NCI-H2107 treated with DMSO at 0.1 percent for 48 hours (cell line): ENCODE data around the gene MLPH.

Experiments
- DNase-seq: peaks from one replicate; lab custom pipeline; 2025; ENCODE audit not compliant: unreplicated experiment; lab: John Stamatoyannopoulos, UW

Gene MLPH

GRCh38 chr2:237517163-237517562 is 30.1 kb downstream of the MLPH start:
- DNase-seq, result no peak

DNA sequence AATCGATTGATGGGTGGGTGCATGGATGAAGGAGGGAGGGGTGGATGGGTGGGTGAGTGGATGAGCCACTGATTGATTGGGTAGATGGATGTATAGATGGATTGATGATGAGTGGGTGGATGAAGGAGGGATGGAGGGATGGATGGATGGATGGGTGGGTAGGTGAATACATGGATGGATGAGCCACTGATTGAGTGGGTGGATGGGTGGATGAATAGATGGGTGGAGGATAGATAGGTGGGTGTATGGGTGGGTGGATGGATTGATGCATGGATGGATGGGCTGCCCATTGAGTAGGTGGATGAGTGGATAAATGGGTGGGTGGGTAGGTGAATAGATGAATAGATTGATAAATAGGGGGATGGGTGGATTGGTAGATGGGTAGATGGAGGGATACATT is 30.9 kb downstream of the MLPH start:
- DNase-seq, result no peak

GRCh38 chr2:237519506-237520245 is 32.6 kb downstream of the MLPH start:
- no peak for DNase-seq

DNA sequence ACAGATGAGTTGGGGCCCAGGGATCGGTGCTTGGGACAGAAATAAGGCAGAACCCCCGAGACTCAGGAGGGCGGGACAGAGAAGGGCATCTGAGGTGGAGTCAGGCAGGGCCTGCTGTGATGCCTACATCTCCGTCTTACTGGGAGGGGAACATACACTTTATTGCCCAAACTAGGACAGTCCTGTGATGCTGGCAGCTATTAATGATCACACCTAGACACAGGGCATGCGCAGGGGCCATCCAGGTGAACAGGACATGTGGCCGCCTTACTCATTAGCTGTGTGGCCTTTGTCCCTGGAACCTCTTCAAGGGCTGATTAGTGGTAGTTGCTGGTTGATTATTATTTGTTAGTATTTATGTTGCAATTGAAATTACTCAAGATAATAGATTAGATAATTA is 33.2 kb downstream of the MLPH start:
- DNase-seq, result no peak

DNA sequence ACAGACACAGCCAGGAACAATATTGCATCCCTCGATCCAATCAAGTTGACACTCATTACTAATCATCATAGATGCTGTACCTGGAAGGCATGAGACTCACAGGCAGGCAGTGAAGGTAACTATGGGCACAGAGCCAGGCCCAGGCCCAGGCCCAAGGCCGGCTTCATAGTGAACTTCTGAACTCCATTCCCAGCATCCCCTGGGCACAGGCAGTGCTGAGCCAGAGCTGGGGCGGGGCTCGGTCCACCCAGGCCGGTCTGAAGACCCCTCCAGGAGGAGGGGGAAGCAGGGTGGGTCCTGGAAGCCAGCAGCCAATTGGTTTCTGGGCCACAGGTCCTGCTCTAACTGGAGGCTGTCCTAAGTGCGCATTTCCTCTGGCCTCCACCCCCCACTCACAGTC is 37.6 kb downstream of the MLPH start:
- DNase-seq, result no peak

GRCh38 chr2:237525559-237526157 is 38.6 kb downstream of the MLPH start:
- no peak for DNase-seq

GRCh38 chr2:237527233-237527632 is 40.2 kb downstream of the MLPH start:
- DNase-seq, result no peak

GRCh38 chr2:237527766-237528165 is 40.7 kb downstream of the MLPH start:
- DNase-seq, result no peak

DNA sequence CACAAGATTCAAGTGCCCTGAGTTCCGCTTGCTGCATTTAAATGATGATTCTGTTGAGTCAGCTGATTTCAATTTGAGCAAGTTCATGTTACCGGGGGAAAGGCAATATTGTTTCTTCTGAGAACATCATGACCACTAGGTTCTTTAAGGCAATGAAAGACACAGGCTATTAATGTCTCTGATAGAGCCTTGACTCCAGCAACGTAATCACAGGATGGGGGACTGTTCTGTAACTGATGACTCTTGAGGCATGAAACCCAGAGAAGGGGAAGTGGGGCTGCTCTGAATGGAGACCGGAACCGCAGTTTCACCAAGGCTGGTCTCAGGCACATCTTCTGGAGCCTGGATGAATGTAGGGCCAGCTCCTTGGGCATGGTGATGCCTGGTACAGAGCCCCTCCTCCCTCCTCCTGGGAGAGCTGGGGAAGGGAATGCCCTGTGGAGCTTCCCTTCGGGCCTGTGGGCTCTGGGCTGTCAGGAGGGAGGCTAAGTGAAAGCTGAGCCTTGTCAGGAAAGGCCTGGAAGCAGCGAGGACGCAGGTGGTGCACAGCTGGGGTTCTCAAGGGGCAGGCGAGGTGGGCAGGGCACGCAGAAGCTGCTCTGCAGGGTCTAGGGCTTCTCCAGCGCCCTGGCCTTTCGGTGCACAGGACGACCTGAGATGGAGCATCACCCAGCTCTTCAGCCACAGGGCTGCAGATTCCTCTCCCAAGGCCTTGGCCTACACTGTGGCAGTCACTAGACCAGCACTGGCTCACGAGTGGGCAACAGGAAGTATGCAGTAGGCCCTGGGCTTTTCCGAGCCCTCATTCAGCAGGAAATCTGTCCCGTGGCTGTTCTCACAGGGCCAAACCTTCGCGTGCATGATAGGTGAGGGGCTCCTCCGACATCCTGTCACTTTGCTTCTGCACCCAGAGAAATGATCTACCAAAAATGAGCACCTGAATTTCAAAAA is 42.7 kb downstream of the MLPH start:
- DNase-seq, result no peak

DNA sequence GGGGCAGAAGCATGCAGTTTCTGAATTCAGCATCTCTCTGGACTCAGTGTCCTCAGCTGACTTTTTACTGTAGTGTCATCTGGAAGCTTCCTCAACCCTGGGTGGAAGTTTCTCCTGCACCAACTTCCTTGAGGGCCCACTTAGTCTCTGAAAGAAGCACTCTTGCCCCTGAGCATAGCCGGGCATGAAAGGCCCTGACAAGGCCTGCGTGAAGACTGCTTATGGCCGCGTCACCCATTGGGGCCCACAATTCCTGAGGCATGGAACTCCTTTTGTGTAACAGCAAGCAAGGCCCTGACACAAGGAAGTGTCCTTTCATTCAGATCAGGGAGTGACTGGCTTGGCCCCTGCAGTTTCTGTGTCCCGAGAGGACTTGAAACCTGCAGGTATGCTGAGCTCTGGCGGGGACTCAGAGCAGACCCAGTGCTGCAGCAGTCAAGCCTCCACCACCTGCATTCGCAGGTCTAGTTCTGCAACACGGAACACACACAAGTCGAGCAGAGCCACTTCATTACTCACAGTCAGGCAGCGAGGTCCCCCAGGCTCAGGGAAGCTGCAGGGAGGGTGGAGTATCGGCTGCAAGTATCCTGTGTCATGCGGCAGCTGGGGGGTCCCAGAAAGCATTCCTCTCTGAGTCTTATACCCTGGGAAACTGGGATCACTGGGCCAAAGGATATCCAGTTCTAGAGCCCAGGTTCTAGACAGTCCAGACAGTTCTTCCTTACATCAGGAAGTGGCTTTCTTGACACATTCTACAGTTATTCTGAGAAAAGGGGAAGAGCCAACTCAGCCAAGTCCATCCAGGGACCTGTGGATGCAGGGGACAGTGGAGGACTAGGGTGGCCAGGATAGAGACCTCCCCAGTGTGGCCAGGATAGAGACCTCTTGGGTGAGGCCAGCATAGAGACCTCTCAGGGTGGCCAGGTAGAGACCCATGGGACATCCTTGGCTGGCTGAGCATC is 43.7 kb downstream of the MLPH start:
- no peak for DNase-seq

DNA sequence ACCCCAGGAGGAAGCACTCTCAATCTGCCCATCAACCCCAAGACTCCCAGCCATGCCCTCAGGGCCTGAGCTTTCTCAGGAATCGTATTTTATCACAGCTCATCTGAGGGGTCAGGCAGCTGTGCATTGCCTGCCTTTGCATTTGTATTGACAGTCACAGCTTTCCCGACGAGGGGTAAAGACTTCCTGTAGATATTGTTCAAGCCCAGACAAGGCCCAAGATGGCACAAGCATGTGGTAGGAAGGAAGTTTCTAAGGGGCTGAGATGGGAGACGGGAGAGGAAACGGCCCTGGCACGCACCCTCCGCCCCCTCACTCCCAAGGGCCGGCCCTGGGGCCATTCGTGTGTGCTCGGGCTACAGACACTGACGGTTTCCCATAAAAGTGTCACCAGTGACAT is 45.1 kb downstream of the MLPH start:
- DNase-seq, result no peak

DNA sequence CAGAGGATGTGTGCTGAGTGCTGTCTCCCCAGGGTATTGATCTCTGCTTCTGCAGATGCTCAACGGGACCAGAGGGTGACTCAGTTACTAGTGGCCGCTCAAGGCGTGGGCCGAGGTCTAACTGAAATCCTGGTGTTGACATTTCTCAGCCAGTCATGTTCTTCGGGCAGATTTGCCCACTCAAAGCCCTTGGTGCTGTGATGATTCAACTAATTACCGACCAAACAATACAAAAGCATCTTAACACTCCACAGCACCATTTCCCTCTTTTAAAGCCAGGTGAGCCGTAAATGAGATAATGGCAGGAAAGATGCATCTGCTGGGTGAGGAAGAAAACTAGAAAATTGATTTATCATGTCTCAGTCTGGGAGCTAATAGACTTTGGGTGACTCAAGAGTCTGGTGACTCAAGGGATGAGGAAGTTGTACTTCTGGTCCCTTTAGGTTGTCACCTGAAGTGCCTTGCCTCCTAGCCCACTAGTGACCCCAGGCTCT is 46.7 kb downstream of the MLPH start:
- DNase-seq, result no peak

GRCh38 chr2:237534380-237534779 is 47.3 kb downstream of the MLPH start:
- DNase-seq, result no peak

GRCh38 chr2:237535385-237536082 is 48.5 kb downstream of the MLPH start:
- no peak for DNase-seq

GRCh38 chr2:237536083-237536415 is 49.0 kb downstream of the MLPH start:
- DNase-seq, result no peak

DNA sequence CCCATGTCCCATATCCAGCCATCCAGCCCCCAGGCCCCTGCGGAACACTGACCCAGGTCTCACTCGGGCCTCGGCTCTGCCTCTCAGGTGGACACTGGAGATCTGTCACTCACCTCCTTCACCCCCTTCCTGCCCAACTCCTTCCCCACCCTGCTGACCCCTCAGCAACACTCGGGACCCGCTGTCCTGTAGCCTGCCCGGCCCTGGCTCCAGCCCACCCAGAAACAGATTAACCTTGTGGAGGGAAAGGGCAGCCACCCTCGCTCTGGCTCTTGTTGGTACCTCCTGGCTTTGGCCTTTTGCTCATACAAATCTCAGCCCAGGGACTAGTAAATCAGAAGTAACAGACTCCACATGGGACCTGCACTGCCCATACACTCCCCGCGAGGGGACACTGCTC is 49.6 kb downstream of the MLPH start:
- DNase-seq, result no peak

GRCh38 chr2:237538001-237538720 is 51.1 kb downstream of the MLPH start:
- no peak for DNase-seq

DNA sequence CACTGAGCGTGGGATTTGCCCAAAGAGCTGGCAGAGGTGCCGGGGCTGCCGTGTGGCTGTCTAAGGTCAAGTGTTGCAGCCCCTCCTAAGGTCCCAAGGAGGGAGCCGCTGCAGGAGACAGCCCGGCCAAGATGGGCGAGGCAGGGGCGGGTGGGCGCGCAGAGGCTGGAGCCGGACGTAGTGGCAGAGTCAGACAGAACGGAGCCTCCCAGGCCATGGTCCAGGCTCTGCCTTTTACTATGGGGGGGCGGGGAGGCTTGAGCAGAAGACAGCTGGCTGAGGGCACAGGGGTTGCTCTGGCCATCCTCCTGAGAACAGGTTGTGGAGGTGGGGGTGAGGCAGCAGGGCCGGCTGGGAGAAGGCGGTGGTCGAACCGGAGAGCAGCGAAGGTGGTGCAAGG is 51.9 kb downstream of the MLPH start:
- DNase-seq, result no peak

DNA sequence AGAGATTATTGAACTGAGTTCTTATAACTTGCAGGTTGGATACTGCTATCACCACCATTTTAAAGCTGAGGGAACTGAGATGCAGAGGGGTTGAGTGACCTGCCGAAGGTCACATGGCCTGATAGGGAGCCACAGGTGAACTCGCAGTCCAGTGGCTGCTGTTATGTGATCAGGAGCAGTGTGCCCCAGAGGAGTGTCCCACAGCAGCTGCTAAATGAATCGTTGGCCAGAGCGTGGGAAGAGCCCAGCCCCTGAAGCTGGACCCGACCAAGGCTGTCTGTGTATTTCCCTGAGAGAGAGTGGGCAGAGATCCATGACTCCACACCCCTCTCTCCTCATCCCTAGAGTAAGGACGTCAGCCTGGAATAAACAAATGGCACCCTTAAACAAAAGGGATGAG is 52.6 kb downstream of the MLPH start:
- no peak for DNase-seq
